ENCODE data around the gene CCDC78.

CCDC78 gene

GRCh38 chr16:740459-740763, 14.2 kb upstream of the CCDC78 start:
- TF ChIP-seq TAF1 (IDR thresholded peaks at IDR 0.05; ENCODE audit: borderline replicate concordance, insufficient read depth, low read length) (no peak), REST (IDR thresholded peaks at IDR 0.05; ENCODE audit: insufficient read depth in 1 of 2, low read depth in 2 of 2, low read length in 2 of 2) (no peak), SIN3A (IDR thresholded peaks at IDR 0.05; ENCODE audit: borderline replicate concordance, insufficient read depth, low read length) (no peak), POLR2AphosphoS5 (IDR thresholded peaks at IDR 0.05; ENCODE audit: low read depth, low read length) (no peak), FOXP2 (optimal IDR thresholded peaks at IDR 0.05; ENCODE audit: borderline replicate concordance, extremely low read depth, extremely low read length, insufficient read depth) (no peak)

- TF ChIP-seq FOXP2 (optimal IDR thresholded peaks at IDR 0.05; ENCODE audit: borderline replicate concordance, extremely low read depth, extremely low read length, insufficient read depth): no peak
- TF ChIP-seq REST (IDR thresholded peaks at IDR 0.05; ENCODE audit: insufficient read depth in 1 of 2, low read depth in 2 of 2, low read length in 2 of 2): no peak
- no peak for TF ChIP-seq POLR2AphosphoS5 (IDR thresholded peaks at IDR 0.05; ENCODE audit: low read depth, low read length)
- no peak for TF ChIP-seq SIN3A (IDR thresholded peaks at IDR 0.05; ENCODE audit: borderline replicate concordance, insufficient read depth, low read length)
- TF ChIP-seq TAF1 (IDR thresholded peaks at IDR 0.05; ENCODE audit: borderline replicate concordance, insufficient read depth, low read length): no peak
Observed at GRCh38 chr16:739560-740458, 13.6 kb upstream of the CCDC78 start.

GRCh38 chr16:736936-737481, 10.8 kb upstream of the CCDC78 start:
- TF ChIP-seq FOXP2 (optimal IDR thresholded peaks at IDR 0.05; ENCODE audit: borderline replicate concordance, extremely low read depth, extremely low read length, insufficient read depth): no peak
- TF ChIP-seq POLR2AphosphoS5 (IDR thresholded peaks at IDR 0.05; ENCODE audit: low read depth, low read length): no peak

GRCh38 chr16:735982-736453, 9.8 kb upstream of the CCDC78 start:
- TF ChIP-seq POLR2AphosphoS5 (IDR thresholded peaks at IDR 0.05; ENCODE audit: low read depth, low read length) (no peak), TAF1 (IDR thresholded peaks at IDR 0.05; ENCODE audit: borderline replicate concordance, insufficient read depth, low read length) (no peak), SIN3A (IDR thresholded peaks at IDR 0.05; ENCODE audit: borderline replicate concordance, insufficient read depth, low read length) (no peak), REST (IDR thresholded peaks at IDR 0.05; ENCODE audit: insufficient read depth in 1 of 2, low read depth in 2 of 2, low read length in 2 of 2) (no peak), FOXP2 (optimal IDR thresholded peaks at IDR 0.05; ENCODE audit: borderline replicate concordance, extremely low read depth, extremely low read length, insufficient read depth) (no peak)

- TF ChIP-seq TAF1 (IDR thresholded peaks at IDR 0.05; ENCODE audit: borderline replicate concordance, insufficient read depth, low read length): no peak
- TF ChIP-seq FOXP2 (optimal IDR thresholded peaks at IDR 0.05; ENCODE audit: borderline replicate concordance, extremely low read depth, extremely low read length, insufficient read depth): no peak
- no peak for TF ChIP-seq REST (IDR thresholded peaks at IDR 0.05; ENCODE audit: insufficient read depth in 1 of 2, low read depth in 2 of 2, low read length in 2 of 2)
- no peak for TF ChIP-seq POLR2AphosphoS5 (IDR thresholded peaks at IDR 0.05; ENCODE audit: low read depth, low read length)
- TF ChIP-seq SIN3A (IDR thresholded peaks at IDR 0.05; ENCODE audit: borderline replicate concordance, insufficient read depth, low read length): no peak
Observed at GRCh38 chr16:734981-735881, 9.0 kb upstream of the CCDC78 start.
